ENCODE data around the gene SLC47A2. TPM values are rescaled to one million over a fixed set of nuclear protein-coding genes. Genes with fewer than 3 reads are reported as not detected.
A peak's percentile ranks its signal among the peaks of the same experiment; 100 is the strongest.
"Not testable (repeated sequence)": the region's sequence is repeated elsewhere in the genome, so short reads cannot be mapped to it uniquely, and the experiment has no call there.

SLC47A2 gene
- total RNA-seq, 4 donors from 2014 or later: not detected

GRCh38 chr17:19670908-19671307 is 45.5 kb downstream of the SLC47A2 start:
- 68 to 81% methylated on average over 2 of the region's 2 CpGs for WGBS, 2 donors
- H3K36me3 ChIP-seq: peaks cover 0 to 59% (median 0%) of the 10 kb centered on the region in 3 donors

DNA sequence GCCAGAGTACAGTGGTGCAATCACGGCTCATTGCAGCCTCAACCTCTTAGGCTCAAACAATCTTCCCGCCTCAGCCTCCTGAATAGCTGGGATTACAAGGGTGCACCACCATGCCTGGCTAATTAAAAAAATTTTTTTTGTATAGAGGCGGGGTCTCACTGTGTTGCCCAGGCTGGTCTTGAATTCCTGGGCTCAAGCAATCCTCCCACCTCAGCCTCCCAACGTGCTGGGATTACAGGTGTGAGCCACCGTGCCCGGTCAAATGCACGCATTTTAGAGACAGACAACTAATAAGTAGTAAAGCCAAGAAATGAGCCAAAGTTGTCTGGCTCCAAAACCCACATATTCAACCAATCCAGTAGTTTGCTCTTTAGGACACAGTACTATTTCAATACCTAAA is 46.7 kb downstream of the SLC47A2 start:
- WGBS, 2 donors: 92 to 97% methylated on average over 7 of the region's 7 CpGs
- not testable (repeated sequence) for DNase-seq (ENCODE audit: low spot score in 2 of 2); H3K27ac ChIP-seq; H3K9me3 ChIP-seq; H3K27me3 ChIP-seq; H3K4me3 ChIP-seq
- Histone ChIP-seq H3K4me1 (peaks cover 0 to 22% (median 12%) of the 10 kb centered on the region in 4 donors), H3K36me3 (peaks cover 0 to 62% (median 0%) of the 10 kb centered on the region in 3 donors)

More at GRCh38 chr17:19670908-19671307, 45.5 kb downstream of the SLC47A2 start:
- Histone ChIP-seq H3K9me3 (no peaks in the 10 kb centered on the region), H3K27ac (peak overlapping the region in 3 of 4 donors; percentile 64 to 73 (median 68)), H3K4me1 (peaks cover 0 to 22% (median 12%) of the 10 kb centered on the region in 4 donors), H3K27me3 (no peaks in the 10 kb centered on the region), H3K4me3 (no peak overlapping the region)
- no peak for TF ChIP-seq EP300 (IDR thresholded peaks at IDR 0.05)
- no peak for DNase-seq (ENCODE audit: low spot score in 2 of 2)

DNA sequence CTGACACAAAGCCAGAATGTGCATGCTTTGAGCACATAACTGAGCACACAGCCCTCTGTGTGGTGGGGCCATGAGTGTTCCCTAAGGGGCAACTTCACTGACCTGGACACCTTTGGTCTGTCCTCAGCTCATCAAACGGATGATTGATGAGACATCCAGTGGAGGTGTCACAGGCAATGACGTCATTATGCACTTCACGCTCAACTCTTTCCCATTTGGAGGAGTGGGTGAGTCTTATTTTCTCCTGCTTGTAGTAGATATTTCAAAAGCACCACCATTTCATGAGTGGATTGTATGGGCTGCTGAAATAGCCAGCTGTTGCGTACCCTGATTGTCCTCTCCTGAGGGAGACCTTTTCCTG is 51.6 kb downstream of the SLC47A2 start:
- H3K4me1 ChIP-seq: peaks cover 0 to 2% (median 0%) of the 10 kb centered on the region in 4 donors
- H3K4me3 ChIP-seq: no peak overlapping the region
- H3K27ac ChIP-seq: no peak overlapping the region
- H3K27me3 ChIP-seq: no peaks in the 10 kb centered on the region
- no peak for TF ChIP-seq EP300 (IDR thresholded peaks at IDR 0.05)
- H3K36me3 ChIP-seq: peaks cover 0 to 89% (median 0%) of the 10 kb centered on the region in 3 donors
- DNase-seq (ENCODE audit: low spot score in 2 of 2): no peak
- 88 to 90% methylated on average over 4 of the region's 4 CpGs for WGBS, 2 donors
- no peaks in the 10 kb centered on the region for H3K9me3 ChIP-seq

GRCh38 chr17:19664136-19664820 is 52.1 kb downstream of the SLC47A2 start:
- H3K36me3 ChIP-seq: peaks cover 0 to 84% (median 0%) of the 10 kb centered on the region in 3 donors
- no peak overlapping the region for H3K27ac ChIP-seq
- TF ChIP-seq CTCF (IDR thresholded peaks at IDR 0.05) (no peak), POLR2A (IDR thresholded peaks at IDR 0.05) (no peak), EP300 (IDR thresholded peaks at IDR 0.05) (no peak)
- 55 to 58% methylated on average over 5 of the region's 5 CpGs for WGBS, 2 donors
- no peaks in the 10 kb centered on the region for H3K27me3 ChIP-seq
- no peaks in the 10 kb centered on the region for H3K9me3 ChIP-seq
- no peak for DNase-seq (ENCODE audit: low spot score in 2 of 2)
- no peak overlapping the region for H3K4me3 ChIP-seq
- peaks cover 0 to 4% (median 0%) of the 10 kb centered on the region in 4 donors for H3K4me1 ChIP-seq

- Histone ChIP-seq H3K4me1 (peaks cover 0 to 5% (median 2%) of the 10 kb centered on the region in 4 donors), H3K27me3 (no peaks in the 10 kb centered on the region), H3K4me3 (no peak overlapping the region), H3K9me3 (no peaks in the 10 kb centered on the region), H3K27ac (no peak overlapping the region), H3K36me3 (peaks cover 0 to 77% (median 0%) of the 10 kb centered on the region in 3 donors)
- no peak for DNase-seq (ENCODE audit: low spot score in 2 of 2)
- no peak for TF ChIP-seq EP300 (IDR thresholded peaks at IDR 0.05)
- TF ChIP-seq CTCF (IDR thresholded peaks at IDR 0.05): no peak
- TF ChIP-seq POLR2A (IDR thresholded peaks at IDR 0.05): no peak
- WGBS, 2 donors: 88 to 90% methylated on average over 6 of the region's 6 CpGs
Measured at GRCh38 chr17:19663097-19663496, 53.3 kb downstream of the SLC47A2 start.

DNA sequence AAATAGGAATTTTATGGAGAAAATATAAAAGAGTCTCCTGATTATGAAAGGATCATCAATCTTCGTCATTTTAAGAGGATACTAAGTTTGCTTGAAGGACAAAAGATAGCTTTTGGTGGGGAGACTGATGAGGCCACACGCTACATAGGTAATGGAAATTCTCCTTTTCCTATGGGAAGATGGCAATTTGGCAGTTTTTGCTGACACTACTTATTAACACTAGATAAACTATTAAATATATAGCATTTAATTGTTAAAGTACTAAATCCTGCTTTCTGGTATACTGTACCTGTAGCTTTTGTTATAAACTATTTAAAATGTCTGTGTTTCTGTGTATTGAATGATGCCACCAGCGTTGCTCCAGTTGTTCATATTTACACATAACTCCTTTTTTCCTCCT is 55.3 kb downstream of the SLC47A2 start:
- Histone ChIP-seq H3K4me3 (no peak overlapping the region), H3K36me3 (peaks cover 0 to 73% (median 0%) of the 10 kb centered on the region in 3 donors), H3K27ac (no peak overlapping the region), H3K9me3 (no peaks in the 10 kb centered on the region), H3K27me3 (no peaks in the 10 kb centered on the region), H3K4me1 (peaks cover 0 to 24% (median 4%) of the 10 kb centered on the region in 4 donors)
- WGBS, 2 donors: 91 to 94% methylated on average over 3 of the region's 3 CpGs
- no peak for TF ChIP-seq EP300 (IDR thresholded peaks at IDR 0.05)
- no peak for TF ChIP-seq POLR2A (IDR thresholded peaks at IDR 0.05)
- TF ChIP-seq CTCF (IDR thresholded peaks at IDR 0.05): no peak
- DNase-seq (ENCODE audit: low spot score in 2 of 2): no peak
